ENCODE results near the gene IGSF6. TPM values are rescaled to one million over a fixed set of nuclear protein-coding genes. Genes with fewer than 3 reads are reported as not detected.
A peak's percentile ranks its signal among the peaks of the same experiment; 100 is the strongest.

The IGSF6 gene
- polyA plus RNA-seq, 12 donors, result 1.5 to 5.7 (median 2.6) TPM; not detected in 2

DNA sequence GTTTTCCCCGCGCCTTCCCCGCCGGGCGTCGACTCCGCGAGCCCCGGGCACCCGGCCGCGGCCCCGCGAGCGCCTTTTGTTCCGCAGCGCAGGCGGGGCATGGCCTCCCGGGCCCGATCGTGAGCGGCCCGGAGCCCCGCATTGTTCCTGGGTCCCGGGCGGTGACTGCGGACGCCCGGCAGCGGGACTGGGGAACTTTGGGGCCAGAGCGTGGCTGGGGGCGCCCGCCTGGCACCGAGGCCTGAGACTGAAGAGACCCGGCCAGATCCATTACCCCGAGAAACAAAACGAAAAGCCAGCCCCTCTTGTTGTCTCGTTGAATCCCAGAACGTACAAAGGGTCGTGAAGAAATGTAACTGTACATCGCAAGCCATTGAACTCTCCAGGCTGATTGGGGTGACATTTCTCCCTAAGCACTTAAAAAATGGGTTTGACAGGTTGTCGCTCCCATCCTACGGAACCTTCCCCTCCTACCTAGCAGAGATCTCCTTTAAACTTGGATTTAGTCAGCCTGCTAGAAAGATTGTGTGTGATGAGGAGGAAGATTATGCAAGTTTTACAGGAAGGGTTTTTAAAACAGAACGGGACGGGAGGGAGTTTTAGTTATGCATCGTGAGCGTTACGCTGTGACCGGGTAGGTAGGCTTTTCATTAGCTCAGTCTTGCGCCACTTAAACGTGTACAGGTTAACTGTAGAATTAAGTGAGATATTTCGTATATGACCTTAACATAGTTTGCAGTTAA is 52.2 kb downstream of the IGSF6 start:
- DNase-seq, result peak; percentile 28

DNA sequence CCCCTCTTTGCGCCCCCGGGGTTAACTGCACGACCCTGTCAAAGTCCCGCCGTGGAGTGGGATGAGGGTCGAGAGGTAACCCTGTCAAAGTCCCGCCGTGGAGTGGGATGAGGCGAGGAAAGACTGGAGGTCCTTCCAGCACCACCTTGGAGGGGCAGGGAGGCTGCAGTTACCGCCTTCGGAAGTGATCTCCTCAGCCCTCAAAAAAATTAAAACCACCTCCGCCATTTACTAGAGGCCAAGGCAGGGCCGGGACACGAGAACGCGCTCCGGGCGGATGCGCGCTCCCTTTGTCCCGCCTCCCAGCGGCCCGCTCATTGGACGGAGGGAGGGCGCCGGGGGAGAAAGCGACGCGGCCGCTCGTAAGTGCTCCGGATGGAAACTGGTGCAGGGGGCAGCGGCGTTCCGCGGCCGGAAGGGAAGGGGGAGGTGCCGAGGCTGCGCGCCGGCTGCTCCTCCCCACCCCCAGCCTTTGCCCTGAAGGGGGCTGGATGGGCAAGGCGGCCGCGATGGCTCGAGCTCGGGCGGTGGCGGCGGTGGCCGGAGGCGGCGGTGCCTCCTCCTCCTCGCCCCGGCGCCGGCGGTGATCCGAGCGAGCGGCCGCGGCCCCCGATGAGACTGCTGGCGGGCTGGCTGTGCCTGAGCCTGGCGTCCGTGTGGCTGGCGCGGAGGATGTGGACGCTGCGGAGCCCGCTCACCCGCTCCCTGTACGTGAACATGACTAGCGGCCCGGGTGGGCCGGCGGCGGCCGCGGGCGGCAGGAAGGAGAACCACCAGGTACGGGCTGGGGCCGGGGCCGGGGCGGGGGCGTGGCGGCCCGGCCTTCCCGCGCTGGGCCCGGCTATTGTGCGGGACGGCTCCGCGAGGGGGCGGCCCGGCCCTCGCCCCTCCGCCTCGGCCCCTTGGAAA is 53.0 kb downstream of the IGSF6 start, which contains the start of gene METTL9:
Gene METTL9, plus strand, starts transcription at position 456 of the 909 bp plus-strand sequence. Its CDS starts 157 bp downstream, at position 613.
- peak; percentile 97 for DNase-seq

DNA sequence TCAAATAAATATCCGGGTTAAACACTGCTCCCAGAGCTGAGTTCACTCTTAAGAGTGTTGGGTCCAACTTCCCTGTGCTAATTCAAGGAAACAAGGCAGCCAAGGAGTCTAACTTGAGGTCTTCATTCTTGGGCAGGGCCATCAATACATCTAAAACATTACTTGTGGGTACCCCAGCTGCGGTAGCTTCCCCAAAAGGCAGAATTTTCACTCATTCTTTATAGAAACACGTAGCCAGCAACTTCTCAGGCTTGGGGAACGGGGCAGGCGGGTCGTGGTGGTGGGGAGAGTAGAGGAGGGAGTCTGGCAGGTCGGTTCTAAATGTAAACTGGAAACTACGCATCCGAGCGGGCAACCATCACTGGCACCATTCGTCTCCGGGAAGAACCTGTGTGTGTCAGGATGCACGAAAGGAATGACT is 53.7 kb downstream of the IGSF6 start:
- peak; percentile 27 for DNase-seq

DNA sequence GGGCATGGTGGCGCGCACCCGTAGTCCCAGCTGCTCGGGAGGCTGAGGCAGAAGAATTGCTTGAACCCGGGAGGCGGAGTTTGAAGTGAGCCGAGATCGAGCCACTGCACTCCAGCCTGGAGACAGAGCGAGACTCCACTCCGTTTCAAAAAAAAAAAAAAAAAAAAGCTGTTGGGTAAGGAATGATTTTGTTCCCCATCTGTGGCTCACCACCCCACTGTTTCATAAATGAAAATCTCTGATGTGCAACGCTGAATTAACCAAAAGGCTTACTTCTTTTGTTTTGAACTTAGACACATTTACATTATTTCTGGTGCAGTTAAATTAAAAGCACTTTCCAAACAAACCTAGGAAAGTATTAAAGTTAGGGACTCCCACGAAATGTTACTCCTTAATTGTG is 54.2 kb downstream of the IGSF6 start:
- no peak for DNase-seq

DNA sequence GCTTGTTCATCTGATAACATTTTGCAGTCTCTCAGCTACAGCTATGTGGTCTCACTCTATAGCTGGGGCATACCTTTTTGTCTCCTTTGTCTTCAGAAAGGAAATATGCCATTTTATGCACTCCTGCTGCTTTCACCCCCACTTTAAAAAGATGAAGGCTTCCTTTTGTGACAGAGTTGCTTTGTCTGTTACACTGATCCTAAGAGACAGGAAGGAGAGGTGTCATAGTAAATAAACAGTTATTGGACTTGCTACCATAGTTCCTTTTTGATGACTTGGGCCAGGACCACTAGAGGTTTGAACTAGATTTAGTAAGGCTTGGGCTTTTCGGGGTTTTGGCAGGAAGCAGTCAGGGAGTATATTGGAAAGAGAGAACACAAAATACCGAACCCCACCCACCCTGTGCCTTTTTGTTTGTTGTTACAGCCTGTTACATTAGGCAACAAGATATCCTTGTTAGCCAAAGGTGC is 54.8 kb downstream of the IGSF6 start:
- no peak for DNase-seq

DNA sequence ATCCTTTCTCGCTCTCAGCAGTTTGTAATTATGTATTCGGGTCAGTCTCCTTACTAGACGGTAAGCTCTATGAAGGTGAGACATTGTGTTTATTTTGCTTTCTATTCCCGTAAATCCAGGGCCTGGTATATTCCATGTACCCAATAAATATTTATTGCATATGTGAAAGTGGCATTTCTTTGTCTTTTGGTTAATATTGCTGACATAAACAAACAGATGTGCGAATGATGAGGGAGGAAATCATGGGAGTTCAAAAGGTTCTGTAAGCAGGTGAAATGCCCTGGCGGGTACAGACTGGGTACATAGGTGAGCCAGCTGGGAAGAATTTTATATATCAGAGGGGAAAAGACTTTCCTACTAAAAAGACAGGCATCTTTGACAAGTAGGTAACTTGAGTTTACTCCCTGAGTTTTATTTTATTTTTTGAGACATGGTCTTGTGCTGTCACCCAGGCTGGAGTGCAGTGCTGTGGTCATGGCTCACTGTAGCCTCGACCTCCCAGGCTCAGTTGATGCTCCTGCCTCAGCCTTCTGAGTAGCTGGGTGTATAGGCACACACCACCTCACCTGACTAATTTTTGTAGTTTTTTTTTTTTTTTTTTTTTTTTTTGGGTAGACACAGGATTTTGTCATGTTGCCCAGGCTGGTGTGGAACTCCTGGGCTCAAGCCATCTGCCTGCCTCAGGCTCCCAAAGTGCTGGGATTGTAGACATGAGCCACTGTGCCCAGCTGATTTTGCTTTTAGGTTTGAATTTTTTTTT is 58.7 kb downstream of the IGSF6 start:
- DNase-seq, result no peak

DNA sequence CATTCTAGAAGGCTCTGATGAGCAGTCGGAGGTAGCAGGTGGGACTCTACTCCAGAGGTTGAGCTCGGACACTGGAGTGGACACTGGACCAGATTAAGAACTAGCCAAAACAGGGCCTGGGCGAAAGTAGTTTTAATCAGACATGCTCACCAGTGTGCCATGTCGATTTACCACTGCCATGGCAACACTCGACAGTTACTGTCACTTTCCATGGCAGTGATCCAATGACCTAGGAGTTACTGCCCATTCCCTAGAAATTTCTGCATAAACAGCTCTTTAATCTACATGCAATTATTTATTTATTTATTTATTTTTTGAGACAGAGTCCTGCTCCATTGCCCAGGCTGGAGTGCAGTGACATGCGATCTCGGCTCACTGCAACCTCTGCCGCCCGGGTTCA is 60.2 kb downstream of the IGSF6 start:
- no peak for DNase-seq

DNA sequence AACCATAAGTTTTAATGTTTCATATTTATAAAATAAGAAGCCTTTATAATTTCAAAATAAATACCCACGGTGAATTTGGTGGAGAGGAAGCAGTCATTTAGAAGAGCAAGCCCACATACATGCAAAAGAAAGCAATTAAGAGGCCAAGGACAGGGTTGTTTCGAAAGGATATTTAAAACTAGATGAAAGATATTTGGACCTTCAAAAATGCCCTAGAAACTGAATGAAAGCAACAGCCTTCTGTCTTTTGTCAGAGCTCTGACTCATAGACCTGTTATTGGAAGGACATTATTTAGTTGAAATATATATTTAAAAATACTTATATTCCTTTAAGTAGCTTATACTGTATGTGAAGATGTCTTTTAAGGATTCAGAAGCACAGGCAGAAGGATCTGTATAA is 61.6 kb downstream of the IGSF6 start:
- no peak for DNase-seq

DNA sequence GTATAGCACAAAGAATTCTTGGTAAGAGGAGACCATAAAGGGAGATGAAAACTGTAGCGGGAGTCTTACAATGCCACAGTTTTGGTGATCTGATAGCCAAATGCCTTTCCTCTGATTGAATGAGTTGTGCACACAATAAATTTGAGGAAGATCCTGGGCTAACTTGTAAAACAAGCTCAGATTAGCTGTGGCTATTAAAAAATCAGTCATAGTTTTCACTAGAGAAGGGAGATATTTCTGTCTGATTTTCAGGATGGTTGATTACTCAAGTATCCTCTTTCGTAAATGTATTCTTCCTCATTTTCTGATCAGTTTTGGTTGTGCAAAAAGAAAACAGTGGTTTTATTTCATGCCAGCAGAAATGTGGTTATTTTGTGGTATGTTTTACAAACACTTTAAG is 62.1 kb downstream of the IGSF6 start:
- DNase-seq, result no peak

DNA sequence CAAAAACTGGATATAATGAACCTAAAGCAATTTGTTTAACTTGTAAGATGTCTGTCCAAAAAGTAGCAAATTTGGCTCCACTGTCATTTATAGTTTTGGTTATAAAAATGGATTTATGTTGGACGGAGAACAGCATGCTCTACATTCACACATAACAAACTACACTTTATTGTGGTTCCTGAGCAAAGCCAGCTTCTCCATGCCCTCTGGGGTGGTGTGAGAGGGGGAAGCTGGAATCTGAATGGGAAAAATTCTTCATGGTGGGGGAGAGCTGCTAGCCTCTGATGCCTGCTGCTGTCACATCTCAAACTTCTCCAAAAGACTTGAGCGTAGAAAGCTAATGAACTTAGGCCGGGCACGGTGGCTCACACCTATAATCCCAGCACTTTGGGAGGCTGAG is 62.9 kb downstream of the IGSF6 start:
- DNase-seq, result no peak

Other genes with a start within 250 kb of the IGSF6 start
- 100 to 1,000 TPM in 8 of 12 donors, 10 to 100 TPM in 3, not detected in 1; 84.0 to 132 (median 111) TPM for gene METTL9, start 53.0 kb downstream of the IGSF6 start, polyA plus RNA-seq (ENCODE audit: insufficient read length in 12 of 12)
- gene OTOA, start 11.4 kb upstream of the IGSF6 start, polyA plus RNA-seq (ENCODE audit: insufficient read length in 12 of 12), result under 1 TPM in 4 of 12 donors, not detected in 8; 0.07 to 0.36 (median 0.16) TPM
- 100 to 1,000 TPM in 4 of 12 donors, 10 to 100 TPM in 7, not detected in 1; 22.6 to 194 (median 64.0) TPM for gene NPIPB4, start 205.1 kb upstream of the IGSF6 start, polyA plus RNA-seq (ENCODE audit: insufficient read length in 12 of 12)

Data from muscle of arm (tissue), 12 donors.